CD4-positive, CD25-positive, alpha-beta regulatory T cell (primary cell): ENCODE measurements around the gene RGS17. TPM values are rescaled to one million over a fixed set of nuclear protein-coding genes. Genes with fewer than 3 reads are reported as not detected.
"Not testable (repeated sequence)": the region's sequence is repeated elsewhere in the genome, so short reads cannot be mapped to it uniquely, and the experiment has no call there.

Experiments used
- ATAC-seq, 2 donors: fragments of 150-1000 bp; cut with Tn5 transposase; one replicate each; pipeline ENCODE4 v1.10.0; 2021; ENCODE audit warnings: low read depth in 2 of 2, moderate number of reproducible peaks in 2 of 2, moderate library complexity in 1 of 2
- DNase-seq, 3 donors: peaks; one replicate each; pipeline versions ENCODE4 v3.0.0 to v3.0.0-alpha.2; 2012 to 2022; ENCODE audit warnings: mixed read lengths in 1 of 3
- H3K27ac ChIP-seq: one replicate; pipeline ENCODE4 v1.7.0; 2013; ENCODE audit warnings: mild to moderate bottlenecking, low read length; ENCODE audit not compliant: insufficient read depth, poor library complexity, severe bottlenecking
- H3K27me3 ChIP-seq: one replicate; pipeline ENCODE4 v1.7.0; 2013; ENCODE audit warnings: low read length; ENCODE audit not compliant: control insufficient read depth, insufficient read depth
- H3K36me3 ChIP-seq: one replicate; pipeline ENCODE4 v1.7.0; 2013; ENCODE audit warnings: mild to moderate bottlenecking, low read length, moderate library complexity; ENCODE audit not compliant: control insufficient read depth, insufficient read depth
- H3K4me1 ChIP-seq: 2 replicates; pipeline ENCODE4 v1.7.0; 2013; ENCODE audit warnings: mild to moderate bottlenecking, low read length; ENCODE audit not compliant: insufficient read depth, control insufficient read depth, poor library complexity, severe bottlenecking
- H3K4me3 ChIP-seq: one replicate; pipeline ENCODE4 v1.7.0; 2013; ENCODE audit warnings: low read depth, mild to moderate bottlenecking, low read length, moderate library complexity
- H3K9me3 ChIP-seq, 2 experiments: 1 replicate in 1 of 2; 2 replicates in 1 of 2; pipeline ENCODE4 v1.7.0; 2013; ENCODE audit warnings: low read length in 2 of 2, mild to moderate bottlenecking in 1 of 2, moderate library complexity in 1 of 2; ENCODE audit not compliant: control insufficient read depth in 2 of 2
- H3K27ac Mint-ChIP-seq, 3 donors: one replicate each; pipeline ENCODE4 v1.8.0; 2020 to 2022; ENCODE audit warnings: mild to moderate bottlenecking in 3 of 3, mixed read lengths in 3 of 3, moderate library complexity in 2 of 3
- H3K27me3 Mint-ChIP-seq: one replicate; pipeline ENCODE4 v1.8.0; 2022; ENCODE audit warnings: mild to moderate bottlenecking, mixed read lengths
- H3K36me3 Mint-ChIP-seq: one replicate; pipeline ENCODE4 v1.8.0; 2020; ENCODE audit warnings: mixed read lengths
- H3K4me1 Mint-ChIP-seq, 4 donors: one replicate each; pipeline ENCODE4 v1.8.0; 2020 to 2022; ENCODE audit warnings: mixed read lengths in 4 of 4, mild to moderate bottlenecking in 1 of 4
- H3K4me3 Mint-ChIP-seq, 4 donors: one replicate each; pipeline ENCODE4 v1.8.0; 2020 to 2022; ENCODE audit warnings: mild to moderate bottlenecking in 4 of 4, mixed read lengths in 4 of 4, moderate library complexity in 3 of 4
- H3K9me3 Mint-ChIP-seq, 7 donors: one replicate each; pipeline ENCODE4 v1.8.0; 2020 to 2022; ENCODE audit warnings: mixed read lengths in 7 of 7, mild to moderate bottlenecking in 3 of 7, moderate library complexity in 2 of 7
- polyA plus RNA-seq, 4 donors: library from polyadenylated mRNA; unstranded; fragments of 300-500 nt; fragmentation: Illumina TruSeq; gene quantifications; one replicate each; pipeline ENCODE4 v1.2.3, GENCODE V29; 2021
- total RNA-seq: library from RNA; stranded (reverse); gene quantifications from one replicate; pipeline ENCODE4 v1.2.3, GENCODE V29; 2022

Gene RGS17
- total and polyA plus RNA-seq, 5 donors from 2014 or later = 0.03 TPM; not detected in 4

DNA sequence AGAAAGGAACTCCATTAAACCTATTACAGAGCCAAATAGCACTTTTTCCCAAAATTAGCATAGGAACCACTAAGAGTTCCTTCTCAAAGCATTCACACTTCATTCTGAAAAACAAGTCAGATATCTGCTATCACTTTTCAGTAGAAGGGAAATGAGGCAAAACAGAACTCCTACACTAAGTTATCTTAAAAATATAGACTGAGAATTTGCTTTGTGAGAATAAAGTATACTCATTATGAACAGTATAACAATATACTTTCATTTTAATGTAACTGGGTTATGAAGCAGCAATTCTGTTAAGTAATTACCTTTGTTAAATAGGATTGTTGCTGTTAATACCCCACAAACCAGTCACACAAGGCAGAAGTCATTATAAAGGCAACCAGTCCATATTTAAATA lies 137.2 kb downstream of the RGS17 start:
- no peak overlapping the region for H3K4me3 ChIP-seq
- H3K36me3 Mint-ChIP-seq = peaks cover 39% of the 10 kb centered on the region
- no peaks in the 10 kb centered on the region for H3K27me3 ChIP-seq
- H3K27me3 Mint-ChIP-seq = no peaks in the 10 kb centered on the region
- no peaks in the 10 kb centered on the region for H3K9me3 Mint-ChIP-seq
- peak overlapping the region in 1 of 4 donors; percentile 48 for H3K4me3 Mint-ChIP-seq
- H3K9me3 ChIP-seq = no peaks in the 10 kb centered on the region
- H3K27ac ChIP-seq = no peak overlapping the region
- peaks cover 28 to 58% (median 45%) of the 10 kb centered on the region in 4 donors for H3K4me1 Mint-ChIP-seq
- H3K4me1 ChIP-seq = no peaks in the 10 kb centered on the region
- DNase-seq (no peak), ATAC-seq (no peak)
- H3K36me3 ChIP-seq = peaks cover 57% of the 10 kb centered on the region
- peak overlapping the region in 1 of 3 donors; percentile 25 for H3K27ac Mint-ChIP-seq

DNA sequence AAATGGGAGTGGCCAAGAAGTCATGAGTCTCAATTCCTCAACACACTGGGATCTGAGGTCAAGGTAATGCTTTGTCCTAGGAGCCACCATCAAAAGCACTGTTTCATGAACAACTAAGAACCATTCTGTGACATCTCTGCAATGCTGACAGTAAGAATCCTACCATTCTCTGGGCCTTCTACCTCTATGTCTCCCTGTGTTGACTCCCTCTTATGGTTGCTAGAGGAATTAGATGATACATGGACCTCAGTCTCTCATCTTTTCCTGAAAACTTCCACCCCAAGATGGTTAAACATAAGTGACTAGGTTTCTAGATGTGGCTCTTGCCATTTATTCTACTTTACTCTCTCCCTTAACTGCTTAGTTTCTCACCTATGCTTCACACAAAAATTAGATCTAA lies 137.7 kb downstream of the RGS17 start:
- H3K4me1 Mint-ChIP-seq = peaks cover 27 to 54% (median 43%) of the 10 kb centered on the region in 4 donors
- peaks cover 57% of the 10 kb centered on the region for H3K36me3 ChIP-seq
- H3K27me3 ChIP-seq = no peaks in the 10 kb centered on the region
- no peak overlapping the region for H3K27ac ChIP-seq
- DNase-seq (no peak), ATAC-seq (no peak)
- H3K4me3 Mint-ChIP-seq = peak overlapping the region in 1 of 4 donors; percentile 48
- H3K36me3 Mint-ChIP-seq = peaks cover 39% of the 10 kb centered on the region
- H3K9me3 Mint-ChIP-seq = no peaks in the 10 kb centered on the region
- peak overlapping the region in 2 of 3 donors; percentile 25 to 45 for H3K27ac Mint-ChIP-seq
- H3K27me3 Mint-ChIP-seq = no peaks in the 10 kb centered on the region
- H3K4me3 ChIP-seq = no peak overlapping the region
- no peaks in the 10 kb centered on the region for H3K9me3 ChIP-seq
- no peaks in the 10 kb centered on the region for H3K4me1 ChIP-seq

DNA sequence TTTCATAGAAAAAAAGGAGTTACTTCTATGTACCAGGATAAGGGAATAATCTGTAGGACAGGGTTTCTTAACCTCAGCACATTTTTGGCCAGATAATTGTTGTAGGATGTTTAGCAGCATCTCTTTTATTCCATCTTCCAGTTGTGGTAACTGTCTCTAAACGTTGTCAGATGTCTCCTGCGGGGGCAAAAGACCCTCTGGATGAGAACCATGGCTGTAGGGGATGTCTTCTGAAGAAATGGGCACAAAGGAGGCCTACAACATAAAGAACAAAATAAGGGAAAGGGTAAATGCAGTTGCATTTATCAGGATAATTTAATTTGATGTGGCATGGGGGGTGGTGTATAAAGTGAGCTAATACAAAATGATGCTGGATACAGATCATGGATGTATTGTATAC lies 144.1 kb downstream of the RGS17 start:
- DNase-seq (no peak), ATAC-seq (no peak)
- Mint-ChIP-seq H3K4me1 (peaks cover 23 to 44% (median 27%) of the 10 kb centered on the region in 4 donors), H3K4me3 (peak overlapping the region in 2 of 4 donors; percentile 67 to 89), H3K27ac (peak overlapping the region; percentile 16 to 93 (median 19)), H3K36me3 (peaks cover 12% of the 10 kb centered on the region), H3K27me3 (no peaks in the 10 kb centered on the region), H3K9me3 (no peaks in the 10 kb centered on the region)
- Histone ChIP-seq H3K4me1 (peaks cover 23% of the 10 kb centered on the region), H3K36me3 (peaks cover 9% of the 10 kb centered on the region), H3K27ac (no peak overlapping the region), H3K27me3 (no peaks in the 10 kb centered on the region), H3K4me3 (no peak overlapping the region), H3K9me3 (no peaks in the 10 kb centered on the region)

DNA sequence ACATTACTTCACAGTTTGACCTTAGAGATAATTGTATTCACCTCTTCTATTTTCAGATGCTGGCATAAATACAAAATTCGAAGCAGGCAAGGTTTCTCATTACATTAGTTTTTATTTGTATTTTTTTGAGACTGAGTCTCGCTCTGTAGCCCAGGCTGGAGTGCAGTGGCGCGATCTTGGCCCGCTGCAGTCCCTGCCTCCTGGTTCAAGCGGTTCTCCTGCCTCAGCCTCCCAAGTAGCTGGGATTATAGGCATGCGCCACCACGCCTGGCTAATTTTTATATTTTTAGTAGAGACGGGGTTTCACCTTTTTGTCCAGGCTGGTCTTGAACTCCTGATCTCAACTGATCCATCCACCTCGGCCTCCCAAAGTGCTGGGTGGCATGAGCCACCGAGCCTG lies 145.8 kb downstream of the RGS17 start:
- ATAC-seq = not testable (repeated sequence)

DNA sequence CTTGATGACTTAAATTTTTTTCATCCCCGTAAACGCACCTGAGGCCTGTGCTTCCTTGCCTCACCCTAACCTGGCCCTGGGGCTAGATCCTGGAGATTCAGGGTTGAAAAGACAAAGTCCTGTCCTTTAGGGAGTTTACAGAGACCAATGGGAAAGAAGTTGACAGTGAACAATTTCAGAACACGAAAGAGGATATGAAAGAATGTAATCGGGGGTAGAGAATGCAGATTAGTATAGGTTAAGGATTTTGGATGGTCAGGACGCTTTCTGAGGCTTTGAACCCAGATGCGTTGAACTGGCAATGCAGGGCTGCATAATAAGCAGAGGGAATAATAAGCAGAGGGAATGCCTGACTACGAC lies 146.6 kb downstream of the RGS17 start:
- Mint-ChIP-seq H3K27me3 (no peaks in the 10 kb centered on the region), H3K36me3 (no peaks in the 10 kb centered on the region), H3K4me3 (peak overlapping the region; percentile 94 to 99 (median 99)), H3K9me3 (no peaks in the 10 kb centered on the region), H3K4me1 (peaks cover 32 to 61% (median 35%) of the 10 kb centered on the region in 4 donors), H3K27ac (peak overlapping the region; percentile 40 to 99 (median 97))
- Histone ChIP-seq H3K4me3 (peak overlapping the region; percentile 96), H3K27ac (peak overlapping the region; percentile 92), H3K4me1 (peaks cover 48% of the 10 kb centered on the region), H3K36me3 (no peaks in the 10 kb centered on the region), H3K27me3 (no peaks in the 10 kb centered on the region), H3K9me3 (no peaks in the 10 kb centered on the region)
- ATAC-seq = no peak
- no peak for DNase-seq

More for the DNA sequence above, 145.8 kb downstream of the RGS17 start:
- H3K36me3 Mint-ChIP-seq, H3K27me3 ChIP-seq, H3K9me3 Mint-ChIP-seq, H3K27me3 Mint-ChIP-seq, DNase-seq, H3K27ac ChIP-seq, H3K36me3 ChIP-seq, H3K9me3 ChIP-seq: not testable (repeated sequence)
- H3K4me3 ChIP-seq = peak overlapping the region; percentile 96
- peak overlapping the region in 1 of 3 donors; percentile 97 for H3K27ac Mint-ChIP-seq
- peaks cover 31 to 57% (median 36%) of the 10 kb centered on the region in 4 donors for H3K4me1 Mint-ChIP-seq
- peaks cover 40% of the 10 kb centered on the region for H3K4me1 ChIP-seq
- peak overlapping the region; percentile 21 to 94 (median 76) for H3K4me3 Mint-ChIP-seq

DNA sequence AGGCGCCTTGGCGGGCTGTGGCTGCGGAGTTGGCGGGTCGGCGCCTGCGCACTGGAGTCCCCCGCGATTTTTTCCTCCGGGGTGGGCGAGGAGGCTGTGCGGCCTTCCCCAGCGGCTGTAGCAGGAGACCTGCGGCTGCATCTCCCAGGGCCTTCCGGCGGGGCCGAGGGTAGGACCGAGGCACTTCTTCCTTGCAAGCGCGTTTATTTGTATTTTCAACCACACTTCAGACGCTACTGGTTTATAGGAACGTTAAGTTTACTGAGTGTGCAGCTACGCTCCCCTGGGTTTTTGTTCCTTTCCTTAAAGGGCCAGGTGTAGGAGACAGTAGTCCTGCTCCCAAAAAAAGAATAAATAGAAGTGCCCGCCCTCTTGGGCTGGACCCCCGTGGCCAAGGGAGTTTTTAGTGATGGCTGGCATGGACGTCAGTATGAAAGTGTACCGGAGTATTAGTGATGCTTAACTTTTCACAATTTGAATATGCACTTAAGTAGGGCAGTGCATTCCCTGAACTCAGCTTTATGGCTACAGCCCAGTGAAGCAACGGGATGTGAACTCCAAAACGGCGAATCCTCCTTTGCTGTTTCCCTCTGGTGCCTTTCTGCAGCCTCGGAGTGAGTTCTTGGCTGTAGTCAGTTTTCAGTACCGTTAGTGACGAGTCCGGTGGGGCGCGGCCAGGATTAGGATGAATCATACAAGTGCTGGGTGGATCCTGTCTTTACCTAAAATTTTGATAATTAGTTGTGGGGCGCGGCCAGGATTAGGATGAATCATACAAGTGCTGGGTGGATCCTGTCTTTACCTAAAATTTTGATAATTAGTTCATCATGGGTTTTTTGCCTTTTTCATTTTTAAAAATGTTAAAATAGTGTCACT lies 147.2 kb downstream of the RGS17 start:
- H3K9me3 ChIP-seq = no peaks in the 10 kb centered on the region
- H3K27ac Mint-ChIP-seq = peak overlapping the region; percentile 40 to 99 (median 97)
- DNase-seq (peak in 2 of 3 donors; percentile 84 to 91), ATAC-seq (peak in 1 of 2 donors; percentile 6)
- H3K27ac ChIP-seq = peak overlapping the region; percentile 92
- H3K4me1 ChIP-seq = peaks cover 54% of the 10 kb centered on the region
- H3K36me3 Mint-ChIP-seq = no peaks in the 10 kb centered on the region
- H3K27me3 Mint-ChIP-seq = no peaks in the 10 kb centered on the region
- peak overlapping the region; percentile 94 to 99 (median 99) for H3K4me3 Mint-ChIP-seq
- no peaks in the 10 kb centered on the region for H3K9me3 Mint-ChIP-seq
- H3K4me1 Mint-ChIP-seq = peaks cover 32 to 64% (median 38%) of the 10 kb centered on the region in 4 donors
- no peaks in the 10 kb centered on the region for H3K27me3 ChIP-seq
- no peaks in the 10 kb centered on the region for H3K36me3 ChIP-seq
- peak overlapping the region; percentile 96 for H3K4me3 ChIP-seq

DNA sequence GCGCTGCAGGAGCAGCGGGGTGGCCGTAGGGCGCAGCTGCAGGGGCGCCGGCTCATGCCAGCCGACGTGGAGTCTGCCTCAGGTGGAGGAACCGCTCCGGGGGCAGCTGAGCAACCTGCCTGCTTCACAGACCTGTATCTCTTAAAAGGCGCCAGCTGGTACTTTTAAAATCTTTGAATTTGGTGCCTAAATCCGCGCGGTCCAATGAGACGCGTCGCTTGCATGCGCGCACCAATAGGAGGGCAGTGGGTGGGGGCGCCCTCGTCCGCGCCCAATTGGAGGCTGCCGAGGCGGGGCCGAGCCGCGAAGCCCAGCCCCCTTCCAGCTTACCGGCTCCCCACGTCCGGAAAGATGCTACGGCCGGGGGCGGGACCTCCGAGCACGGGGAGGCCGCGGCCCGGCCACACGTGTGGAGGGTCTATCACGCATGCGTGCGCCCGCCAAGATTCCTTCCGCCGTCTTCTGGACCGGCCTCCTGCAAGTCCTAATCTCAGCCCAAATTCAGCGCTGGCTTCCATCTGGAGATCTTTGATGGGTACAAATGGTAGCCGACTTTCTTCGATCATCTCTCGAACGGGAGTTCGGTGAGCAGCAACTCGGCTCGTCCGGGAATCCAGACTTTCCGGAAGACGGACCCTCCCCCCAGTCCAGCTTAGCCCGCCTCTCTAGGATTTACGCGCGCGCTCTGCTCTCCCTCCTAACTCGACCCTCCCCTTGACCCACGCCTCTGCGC lies 148.0 kb downstream of the RGS17 start, which contains the start of gene FBXO5:
Gene FBXO5, minus strand, starts transcription at position 138 of the 733 bp plus-strand sequence. Its CDS starts 82 bp downstream, at position 56.
- Histone ChIP-seq H3K4me1 (peaks cover 59% of the 10 kb centered on the region), H3K27ac (peak within 1 kb of the TSS; percentile 92), H3K9me3 (no peaks in the 10 kb centered on the region), H3K36me3 (no peaks in the 10 kb centered on the region), H3K4me3 (peak within 1 kb of the TSS; percentile 96), H3K27me3 (no peaks in the 10 kb centered on the region)
- peak; percentile 94 for ATAC-seq
- H3K4me3 Mint-ChIP-seq = peak within 1 kb of the TSS; percentile 94 to 99 (median 99)
- DNase-seq = peak; percentile 95 to 99 (median 97)
- H3K27me3 Mint-ChIP-seq = no peaks in the 10 kb centered on the region
- H3K9me3 Mint-ChIP-seq = no peaks in the 10 kb centered on the region
- peak within 1 kb of the TSS; percentile 56 to 99 (median 97) for H3K27ac Mint-ChIP-seq
- H3K4me1 Mint-ChIP-seq = peaks cover 33 to 70% (median 42%) of the 10 kb centered on the region in 4 donors
- no peaks in the 10 kb centered on the region for H3K36me3 Mint-ChIP-seq
